Upper lobe of left lung (tissue), 4 donors: ENCODE measurements around the gene FAM118A.
A peak's percentile ranks its signal among the peaks of the same experiment; 100 is the strongest.

Experiments used
- CTCF ChIP-seq, 6 experiments: fragments of 450-650 bp in 4 of 6; fragments of 200-600 bp in 2 of 6; sonication (generic) in 2 of 6; IDR thresholded peaks; one replicate each; pipeline ENCODE4 v1.5.1; 2016 to 2019; ENCODE audit warnings: antibody characterized with exemption in 6 of 6
- EP300 ChIP-seq, 4 donors: sonication (generic); formaldehyde crosslinking; IDR thresholded peaks; one replicate each; pipeline ENCODE4 v1.5.1; 2017; ENCODE audit warnings: antibody characterized with exemption in 4 of 4, control low read depth in 2 of 4
- POLR2A ChIP-seq, 4 donors: fragments of 450-650 bp; IDR thresholded peaks; one replicate each; pipeline ENCODE4 v1.5.1; 2016 to 2017; ENCODE audit warnings: antibody characterized with exemption in 4 of 4, mild to moderate bottlenecking in 2 of 4

- no peak for TF ChIP-seq CTCF (IDR thresholded peaks at IDR 0.05)
- peak in 1 of 4 donors; percentile 49 for TF ChIP-seq EP300 (IDR thresholded peaks at IDR 0.05)
- no peak for TF ChIP-seq POLR2A (IDR thresholded peaks at IDR 0.05)
These were observed 27.3 kb downstream of the FAM118A start for GRCh38 chr22:45336971-45337431.
